NCI-H1048 (cell line): ENCODE results near the gene STARD3NL.
"Not testable (repeated sequence)": the region's sequence is repeated elsewhere in the genome, so short reads cannot be mapped to it uniquely, and the experiment has no call there.

Source experiments
- DNase-seq: peaks from one replicate; lab custom pipeline; 2025; lab: John Stamatoyannopoulos, UW

Gene STARD3NL

GRCh38 chr7:38223306-38223705 lies 45.3 kb downstream of the STARD3NL start:
- no peak for DNase-seq

DNA sequence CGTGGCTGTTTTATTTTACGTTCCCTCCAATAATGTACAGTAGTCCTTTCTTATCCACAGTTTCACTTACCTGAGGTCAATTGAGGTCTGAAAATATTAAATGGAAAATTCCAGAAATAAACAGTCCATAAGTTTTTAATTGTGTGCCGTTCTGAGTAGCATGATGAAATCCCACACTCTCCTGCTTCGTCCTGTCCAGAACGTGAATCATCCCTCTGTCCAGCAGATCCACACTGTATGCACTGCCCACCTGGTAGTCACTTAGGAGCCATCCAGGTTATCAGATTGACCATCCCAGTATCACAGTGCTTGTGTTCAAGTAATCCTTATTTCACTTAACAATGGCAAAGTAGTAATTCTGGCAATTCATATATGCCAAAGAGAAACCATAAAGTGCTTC lies 46.3 kb downstream of the STARD3NL start:
- DNase-seq, result no peak

- DNase-seq, result no peak
These were observed 51.3 kb downstream of the STARD3NL start for GRCh38 chr7:38229386-38229785.

- DNase-seq, result no peak
These were observed 52.0 kb downstream of the STARD3NL start for GRCh38 chr7:38229884-38230642.

DNA sequence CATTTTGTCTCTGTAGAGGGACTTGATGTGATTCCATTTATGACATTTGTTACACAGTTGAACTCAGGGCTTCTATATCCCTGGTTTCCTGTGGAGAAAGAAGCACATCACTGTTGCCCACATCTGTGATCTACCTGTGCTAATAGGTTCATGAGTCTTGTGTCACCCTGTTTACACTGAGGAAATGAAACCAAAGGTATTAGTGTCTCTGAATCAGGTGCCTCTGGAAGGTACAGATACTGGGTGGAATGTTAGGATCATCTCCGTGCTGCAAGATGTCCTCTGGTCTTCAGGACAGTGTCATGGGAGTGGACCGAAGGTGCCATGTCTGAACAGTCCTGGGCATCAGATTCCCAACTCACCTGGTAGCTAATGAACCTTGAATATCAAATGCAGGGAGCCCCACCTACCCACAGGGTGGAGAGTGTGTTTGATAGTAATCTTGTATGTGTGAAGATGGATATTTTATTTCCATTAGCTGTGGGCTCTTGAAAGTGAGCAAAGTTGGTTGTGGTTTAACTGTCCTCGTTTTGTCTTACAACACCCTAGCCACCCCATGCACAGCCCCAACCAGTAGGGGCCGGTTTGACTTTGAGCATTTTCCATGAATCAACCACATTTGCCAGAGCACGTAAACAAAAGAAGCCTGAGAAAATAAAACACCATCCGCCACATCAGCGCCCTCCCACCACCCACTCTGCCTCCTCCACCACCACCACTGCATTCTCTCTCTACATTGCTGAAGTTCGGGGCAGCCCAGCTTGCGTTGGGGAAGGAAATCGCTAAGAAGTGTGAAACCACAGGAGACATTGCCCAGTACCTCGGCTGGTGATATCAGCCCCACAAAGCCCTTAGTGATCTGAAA lies 54.7 kb downstream of the STARD3NL start:
- no peak for DNase-seq

DNA sequence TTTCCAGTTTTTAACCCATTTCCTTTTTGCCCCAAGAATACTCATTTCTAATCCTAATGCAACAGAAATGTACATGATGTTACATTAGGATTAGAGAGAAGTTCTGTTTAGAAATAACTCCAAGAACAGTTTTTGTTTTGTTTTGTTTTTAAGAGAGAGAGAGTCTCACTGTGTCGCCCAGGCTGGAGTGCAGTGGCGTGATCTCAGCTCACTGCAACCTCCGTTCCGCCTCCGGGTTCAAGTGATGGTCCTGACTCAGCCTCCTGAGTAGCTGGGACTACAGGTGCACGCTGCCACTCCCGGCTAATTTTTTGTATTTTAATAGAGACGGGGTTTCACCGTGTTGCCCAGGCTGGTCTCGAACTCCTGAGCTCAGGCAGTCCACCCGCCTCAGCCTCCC lies 56.7 kb downstream of the STARD3NL start:
- DNase-seq, result not testable (repeated sequence)

- DNase-seq, result no peak
These were observed 57.6 kb downstream of the STARD3NL start for GRCh38 chr7:38235606-38236005.

- not testable (repeated sequence) for DNase-seq
These were observed 61.1 kb downstream of the STARD3NL start for GRCh38 chr7:38239129-38239528.

- DNase-seq, result no peak
These were observed 63.0 kb downstream of the STARD3NL start for GRCh38 chr7:38241071-38241470.

GRCh38 chr7:38242814-38243213 lies 64.8 kb downstream of the STARD3NL start:
- DNase-seq, result no peak

DNA sequence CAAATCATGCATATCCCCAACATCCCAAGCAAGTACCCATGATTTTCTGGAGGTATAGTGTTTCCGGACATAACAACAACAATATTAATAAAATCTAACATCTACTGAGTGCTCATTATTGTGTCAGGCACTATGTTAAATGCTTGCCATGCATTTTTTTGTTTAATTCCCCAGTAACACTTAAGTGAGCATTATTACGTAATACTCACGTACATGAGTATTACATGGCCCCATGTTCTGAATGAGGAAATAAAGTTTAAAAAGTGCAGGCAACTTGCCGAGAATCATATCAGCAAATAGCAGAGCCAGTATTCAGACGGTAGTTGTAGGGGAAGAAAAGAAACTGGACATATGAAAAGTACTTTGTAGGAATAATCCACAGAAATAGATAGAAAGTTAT lies 65.3 kb downstream of the STARD3NL start:
- not testable (repeated sequence) for DNase-seq

- no peak for DNase-seq
These were observed 66.5 kb downstream of the STARD3NL start for GRCh38 chr7:38244516-38244915.

DNA sequence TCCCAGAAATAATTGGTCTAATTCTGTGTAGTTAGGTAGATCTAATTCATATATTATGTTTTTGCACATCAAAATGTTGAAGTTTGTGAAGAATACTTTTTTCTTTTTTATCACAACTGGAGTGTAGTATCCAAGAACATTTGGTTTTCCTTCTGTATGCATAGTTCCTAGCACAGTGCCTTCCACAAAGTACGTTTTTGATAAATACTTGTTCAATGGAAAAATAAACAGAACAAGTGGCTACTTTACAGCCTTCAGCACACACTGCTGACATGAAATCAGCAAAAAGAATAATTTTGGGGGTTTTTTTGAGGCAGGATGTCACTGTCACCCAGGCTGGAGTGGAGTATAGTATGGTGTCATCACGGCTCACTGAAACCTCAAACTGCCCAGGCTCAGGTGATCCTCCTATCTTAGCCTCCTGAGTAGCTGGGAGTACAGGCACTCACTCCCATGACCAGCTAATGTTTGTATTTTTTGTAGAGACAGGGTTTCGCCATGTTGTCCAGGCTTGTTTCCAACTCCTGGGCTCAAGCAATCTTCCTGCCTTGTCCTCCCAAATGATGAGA lies 67.4 kb downstream of the STARD3NL start:
- DNase-seq, result no peak

DNA sequence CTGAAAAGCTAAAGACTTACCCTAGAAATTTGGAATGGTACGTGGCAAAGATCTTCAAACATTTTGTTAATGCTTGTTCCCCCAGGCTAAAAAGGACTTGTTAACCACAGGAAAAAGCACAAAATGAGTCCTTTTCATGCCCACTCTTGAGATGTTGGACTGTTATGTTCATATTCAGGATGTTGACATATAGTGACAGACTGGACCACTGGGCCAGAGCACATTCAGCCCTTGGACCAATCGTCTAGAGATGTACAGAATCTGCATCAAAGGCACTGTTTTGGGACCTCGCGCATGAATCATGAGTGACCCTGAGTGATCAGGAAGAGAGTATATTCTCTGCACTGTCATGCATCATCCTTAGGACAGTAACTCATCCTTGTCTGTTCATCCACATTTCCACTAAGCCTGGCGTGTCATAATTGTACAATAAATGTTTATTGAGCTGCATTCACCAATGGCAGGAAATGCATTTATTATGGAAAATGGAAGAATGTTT lies 70.1 kb downstream of the STARD3NL start:
- DNase-seq, result no peak

DNA sequence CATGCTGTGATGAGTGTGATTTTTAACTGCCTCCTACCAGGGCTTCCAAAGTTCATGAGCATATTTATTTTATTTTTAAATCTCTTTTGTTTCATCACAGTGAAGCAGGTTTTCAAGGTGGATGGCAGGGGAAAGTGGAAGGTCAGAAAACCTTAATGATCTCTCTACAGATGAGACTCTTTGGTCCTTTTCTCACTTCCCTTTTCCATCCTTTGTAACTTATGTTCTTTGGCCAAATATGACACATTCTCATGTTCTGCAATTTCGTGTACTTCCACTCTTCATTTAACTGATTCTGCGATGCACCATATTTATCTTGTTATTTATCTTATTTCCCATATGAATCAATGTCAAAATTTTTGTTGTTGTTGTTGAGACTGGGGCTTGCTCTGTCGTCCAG lies 71.8 kb downstream of the STARD3NL start:
- not testable (repeated sequence) for DNase-seq

DNA sequence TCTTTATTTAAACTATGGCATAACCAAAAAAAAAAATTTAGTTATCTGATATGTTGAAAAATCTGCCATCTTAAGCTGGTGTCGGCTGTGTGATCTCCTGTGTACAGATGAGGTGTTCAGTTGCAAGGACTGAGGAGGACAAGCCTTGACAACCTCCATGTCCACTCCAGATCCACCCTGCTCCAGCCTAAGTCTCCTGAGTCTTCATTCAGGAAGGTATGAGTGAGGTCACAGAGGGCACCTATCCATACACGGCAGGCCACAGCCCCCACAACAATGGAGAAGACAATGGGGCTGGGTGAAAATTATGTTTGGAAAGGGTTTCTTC lies 79.3 kb downstream of the STARD3NL start:
- DNase-seq, result no peak

DNA sequence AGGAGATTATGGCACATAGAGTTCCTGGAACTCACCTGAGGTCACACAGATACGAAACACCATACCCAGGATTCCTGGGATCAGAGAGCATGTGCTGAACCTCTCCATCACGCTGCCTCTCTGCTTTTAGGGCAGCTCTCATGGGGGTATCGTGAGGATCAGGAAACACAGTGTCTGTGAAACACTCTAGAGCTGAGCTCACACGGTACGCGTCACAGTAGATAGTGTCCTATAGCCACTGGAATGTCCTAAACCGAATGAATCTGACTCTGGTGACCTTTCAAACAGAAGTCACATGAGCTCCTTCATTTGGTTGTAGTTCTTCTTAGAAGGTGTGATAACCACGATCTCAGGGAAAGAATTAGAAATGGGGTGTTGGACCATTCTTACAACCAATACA lies 81.1 kb downstream of the STARD3NL start:
- not testable (repeated sequence) for DNase-seq

- not testable (repeated sequence) for DNase-seq
These were observed 83.6 kb downstream of the STARD3NL start for GRCh38 chr7:38261601-38262000.

DNA sequence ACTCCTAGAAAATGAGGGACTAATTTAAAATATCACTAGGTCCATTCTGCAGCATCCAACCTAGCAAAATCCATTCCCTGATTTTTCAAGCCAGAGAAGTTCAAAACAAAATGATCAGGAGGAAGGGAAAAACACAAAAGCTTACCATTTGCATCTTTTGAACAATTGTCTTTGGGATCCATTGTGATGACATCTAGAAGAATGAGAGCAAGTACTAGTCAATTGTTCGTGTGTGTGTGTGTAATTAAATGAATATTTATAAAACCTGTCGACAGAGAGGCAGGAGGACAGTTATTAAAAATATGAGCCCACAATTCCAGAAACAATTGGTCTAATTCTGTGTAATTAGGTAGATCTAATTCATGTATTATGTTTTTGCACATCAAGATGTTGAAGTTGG lies 84.0 kb downstream of the STARD3NL start:
- not testable (repeated sequence) for DNase-seq

- DNase-seq, result no peak
These were observed 84.5 kb downstream of the STARD3NL start for GRCh38 chr7:38262545-38262944.

GRCh38 chr7:38263274-38263673 lies 85.2 kb downstream of the STARD3NL start:
- peak; percentile 4 for DNase-seq

DNA sequence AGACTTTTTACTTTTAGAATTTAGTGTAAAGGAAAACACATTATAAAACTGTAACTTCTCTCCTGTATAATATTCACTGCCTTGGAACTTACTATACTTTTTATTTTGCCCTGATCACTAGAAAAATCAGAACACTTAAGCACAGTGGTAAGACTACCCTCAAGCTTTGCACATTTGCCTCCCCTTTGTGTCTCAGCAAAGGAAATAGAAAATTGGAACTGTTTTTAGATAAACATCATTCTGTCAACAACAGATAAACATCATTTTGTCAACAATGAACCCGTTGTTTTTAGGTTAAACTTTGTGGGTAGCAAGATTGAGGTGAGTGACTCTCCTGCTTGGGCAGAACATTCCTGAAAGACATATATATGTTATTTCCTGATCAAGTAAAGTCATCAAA lies 86.6 kb downstream of the STARD3NL start:
- DNase-seq, result not testable (repeated sequence)

DNA sequence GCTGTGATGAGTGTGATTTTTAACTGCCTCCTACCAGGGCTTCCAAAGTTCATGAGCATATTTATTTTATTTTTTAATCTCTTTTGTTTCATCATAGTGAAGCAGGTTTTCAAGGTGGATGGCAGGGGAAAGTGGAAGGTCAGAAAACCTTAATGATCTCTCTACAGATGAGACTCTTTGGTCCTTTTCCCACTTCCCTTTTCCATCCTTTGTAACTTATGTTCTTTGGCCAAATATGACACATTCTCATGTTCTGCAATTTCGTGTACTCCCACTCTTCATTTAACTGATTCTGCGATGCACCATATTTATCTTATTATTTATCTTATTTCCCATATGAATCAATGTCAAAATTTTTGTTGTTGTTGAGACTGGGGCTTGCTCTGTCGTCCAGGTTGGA lies 87.9 kb downstream of the STARD3NL start:
- DNase-seq, result not testable (repeated sequence)
